Keratinocyte (primary cell): ENCODE data around the gene MUC2. TPM values are rescaled to one million over a fixed set of nuclear protein-coding genes. Genes with fewer than 3 reads are reported as not detected.

Experiments
- DNase-seq: peaks from one replicate; pipeline ENCODE4 v3.0.0-alpha.2; 2011; ENCODE audit warnings: low read depth, missing footprints, low spot score
- FAIRE-seq: peaks from 2 replicates; lab custom pipeline; 2011; peaks lifted over from hg19 to GRCh38; lab: Jason Lieb, UNC
- H2AFZ ChIP-seq: 2 replicates; pipeline ENCODE4 v1.6.0; 2012; ENCODE audit warnings: low read length, control low read depth, inconsistent platforms; ENCODE audit not compliant: control insufficient read depth
- H3K27ac ChIP-seq: 2 replicates; pipeline ENCODE4 v1.5.1; 2011; ENCODE audit warnings: low read length; ENCODE audit not compliant: control insufficient read depth, insufficient read depth
- H3K27me3 ChIP-seq: 3 replicates; pipeline ENCODE4 v1.6.0; 2011; ENCODE audit warnings: low read length; ENCODE audit not compliant: control insufficient read depth, insufficient read depth; ENCODE audit errors: extremely low read depth
- H3K36me3 ChIP-seq, 2 experiments: 2 replicates in 1 of 2; 3 replicates in 1 of 2; pipeline ENCODE4 v1.5.1; 2011; ENCODE audit warnings: low read length in 2 of 2, mild to moderate bottlenecking in 1 of 2; ENCODE audit not compliant: control insufficient read depth in 2 of 2, insufficient read depth in 2 of 2; ENCODE audit errors: extremely low read depth in 1 of 2
- H3K4me1 ChIP-seq: 3 replicates; pipeline ENCODE4 v1.5.1; 2011; ENCODE audit warnings: low read length; ENCODE audit not compliant: control insufficient read depth, insufficient read depth; ENCODE audit errors: extremely low read depth
- H3K4me2 ChIP-seq: 3 replicates; pipeline ENCODE4 v1.6.0; 2011; ENCODE audit warnings: low read depth, low read length; ENCODE audit not compliant: control insufficient read depth, insufficient read depth; ENCODE audit errors: extremely low read depth
- H3K4me3 ChIP-seq, 3 experiments: fragments of 200-600 bp in 1 of 3; sonication (generic) in 1 of 3; 2 replicates in 2 of 3; 3 replicates in 1 of 3; pipeline ENCODE4 v1.5.1; 2011 to 2016; ENCODE audit warnings: low read length in 3 of 3, mild to moderate bottlenecking in 3 of 3, control low read depth in 2 of 3, inconsistent platforms in 1 of 3, low read depth in 1 of 3, mixed read lengths in 1 of 3, mixed run types in 1 of 3, moderate library complexity in 1 of 3; ENCODE audit not compliant: control insufficient read depth in 2 of 3, insufficient read depth in 2 of 3; ENCODE audit errors: extremely low read depth in 1 of 3
- H3K79me2 ChIP-seq: 2 replicates; pipeline ENCODE4 v1.6.0; 2012; ENCODE audit warnings: low read length; ENCODE audit not compliant: control insufficient read depth, insufficient read depth
- H3K9ac ChIP-seq: 3 replicates; pipeline ENCODE4 v1.6.0; 2011; ENCODE audit warnings: low read length; ENCODE audit not compliant: control insufficient read depth, insufficient read depth; ENCODE audit errors: extremely low read depth
- H3K9me1 ChIP-seq: 3 replicates; pipeline ENCODE4 v1.6.0; 2011; ENCODE audit warnings: low read length; ENCODE audit not compliant: control insufficient read depth, insufficient read depth; ENCODE audit errors: extremely low read depth
- H3K9me3 ChIP-seq: 2 replicates; pipeline ENCODE4 v1.5.1; 2012; ENCODE audit warnings: low read depth, low read length; ENCODE audit not compliant: control insufficient read depth
- H4K20me1 ChIP-seq: 3 replicates; pipeline ENCODE4 v1.6.0; 2011; ENCODE audit warnings: low read length; ENCODE audit not compliant: control insufficient read depth, insufficient read depth; ENCODE audit errors: extremely low read depth
- EZH2 ChIP-seq: IDR thresholded peaks from one replicate; pipeline ENCODE4 v1.6.1; 2012; ENCODE audit warnings: inconsistent platforms, mild to moderate bottlenecking, low read length, moderate library complexity
- dilution Hi-C: fragments of 300-500 bp; cut with MboI; formaldehyde crosslinking; loops from one replicate; pipeline ENCODE4 v1.7.0; 2020; ENCODE audit warnings: low sequenced_read_pairs; ENCODE audit not compliant: extremely low pct_ligation_motif_present
- polyA plus RNA-seq, 5 experiments: library from polyadenylated mRNA; depleted of rRNA in 3 of 5; stranded (reverse) in 3 of 5; stranded (forward) in 1 of 5; unstranded in 1 of 5; fragments of >200 nt; gene quantifications; 1 replicate in 1 of 5; 2 replicates in 3 of 5; 3 replicates in 1 of 5; pipeline versions ENCODE4 v1.2.1 to v1.2.3, GENCODE V29; 2011 to 2012; ENCODE audit warnings: missing spikeins in 2 of 5, low read depth in 1 of 5, low replicate concordance in 1 of 5
- TF ChIP-seq, protein P1 (sequence below), 3 experiments: IDR thresholded peaks in 1 of 3; conservative IDR thresholded peaks in 1 of 3; optimal IDR thresholded peaks in 1 of 3; 2 replicates in 2 of 3; 3 replicates in 1 of 3; pipeline versions ENCODE3 to v1.5.1; 2011; ENCODE audit warnings: low read length in 3 of 3, mild to moderate bottlenecking in 3 of 3, moderate library complexity in 2 of 3, control low read depth in 1 of 3, inconsistent platforms in 1 of 3; ENCODE audit not compliant: insufficient read depth in 2 of 3; ENCODE audit errors: extremely low read depth in 1 of 3

The MUC2 gene
- polyA plus RNA-seq, 1 donor (not counting 4 experiments of a cell fraction or from before 2014, with no cell fraction given): not detected

- Histone ChIP-seq H2AFZ (no peak overlapping the region), H4K20me1 (no peaks in the 10 kb centered on the region), H3K36me3 (no peaks in the 10 kb centered on the region), H3K9ac (no peak overlapping the region), H3K4me1 (peaks cover 10% of the 10 kb centered on the region), H3K9me3 (no peaks in the 10 kb centered on the region), H3K27ac (no peak overlapping the region), H3K4me2 (no peak overlapping the region), H3K27me3 (no peaks in the 10 kb centered on the region), H3K9me1 (no peaks in the 10 kb centered on the region), H3K4me3 (no peak overlapping the region), H3K79me2 (no peaks in the 10 kb centered on the region)
- no peak for TF ChIP-seq EZH2
- TF ChIP-seq, protein P1, sequence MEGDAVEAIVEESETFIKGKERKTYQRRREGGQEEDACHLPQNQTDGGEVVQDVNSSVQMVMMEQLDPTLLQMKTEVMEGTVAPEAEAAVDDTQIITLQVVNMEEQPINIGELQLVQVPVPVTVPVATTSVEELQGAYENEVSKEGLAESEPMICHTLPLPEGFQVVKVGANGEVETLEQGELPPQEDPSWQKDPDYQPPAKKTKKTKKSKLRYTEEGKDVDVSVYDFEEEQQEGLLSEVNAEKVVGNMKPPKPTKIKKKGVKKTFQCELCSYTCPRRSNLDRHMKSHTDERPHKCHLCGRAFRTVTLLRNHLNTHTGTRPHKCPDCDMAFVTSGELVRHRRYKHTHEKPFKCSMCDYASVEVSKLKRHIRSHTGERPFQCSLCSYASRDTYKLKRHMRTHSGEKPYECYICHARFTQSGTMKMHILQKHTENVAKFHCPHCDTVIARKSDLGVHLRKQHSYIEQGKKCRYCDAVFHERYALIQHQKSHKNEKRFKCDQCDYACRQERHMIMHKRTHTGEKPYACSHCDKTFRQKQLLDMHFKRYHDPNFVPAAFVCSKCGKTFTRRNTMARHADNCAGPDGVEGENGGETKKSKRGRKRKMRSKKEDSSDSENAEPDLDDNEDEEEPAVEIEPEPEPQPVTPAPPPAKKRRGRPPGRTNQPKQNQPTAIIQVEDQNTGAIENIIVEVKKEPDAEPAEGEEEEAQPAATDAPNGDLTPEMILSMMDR (optimal IDR thresholded peaks at IDR 0.05 in 1 of 3, IDR thresholded peaks at IDR 0.05 in 1 of 3, conservative IDR thresholded peaks at IDR 0.05 in 1 of 3; ENCODE audit: extremely low read depth in 1 of 3, insufficient read depth in 2 of 3, low read length in 3 of 3): no peak
- DNase-seq (no peak), FAIRE-seq (no peak)
- dilution Hi-C loops: no loop called here
Observed at GRCh38 chr11:1075341-1075911, 752 bp downstream of the MUC2 start.

DNA sequence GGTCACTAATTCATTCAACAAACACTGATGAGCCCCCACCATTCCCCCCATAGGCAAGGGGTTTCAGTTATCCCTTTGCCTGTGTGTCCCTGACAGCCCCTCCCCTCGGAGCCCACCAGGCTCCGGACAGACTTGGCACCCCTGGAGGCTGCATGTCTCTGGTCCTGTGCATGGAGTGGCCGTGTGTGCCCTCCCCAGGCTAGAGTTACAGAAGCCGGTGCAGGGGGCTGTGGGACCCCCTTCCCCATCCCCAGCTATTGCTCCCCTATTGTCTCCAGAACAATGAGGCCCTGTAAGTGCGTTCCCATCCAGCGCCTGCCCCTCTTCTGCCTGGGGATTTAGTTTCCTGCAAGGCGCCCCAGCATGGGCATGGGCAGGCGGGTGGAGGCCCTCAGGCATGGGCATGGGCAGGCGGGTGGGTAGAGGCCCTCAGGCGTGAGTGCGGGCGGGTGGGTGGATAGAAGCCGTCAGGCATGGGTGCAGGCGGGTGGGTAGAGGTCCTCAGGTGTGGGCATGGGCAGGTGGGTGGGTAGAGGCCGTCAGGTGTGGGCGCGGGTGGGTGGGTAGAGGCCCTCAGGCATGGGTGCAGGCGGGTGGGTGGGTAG is 1.5 kb downstream of the MUC2 start:
- Histone ChIP-seq H3K36me3 (no peaks in the 10 kb centered on the region), H3K79me2 (no peaks in the 10 kb centered on the region), H2AFZ (no peak overlapping the region), H4K20me1 (no peaks in the 10 kb centered on the region), H3K9me3 (no peaks in the 10 kb centered on the region), H3K9me1 (no peaks in the 10 kb centered on the region), H3K27ac (no peak overlapping the region), H3K9ac (no peak overlapping the region), H3K27me3 (no peaks in the 10 kb centered on the region), H3K4me1 (peaks cover 10% of the 10 kb centered on the region), H3K4me3 (no peak overlapping the region), H3K4me2 (no peak overlapping the region)
- no peak for TF ChIP-seq EZH2
- TF ChIP-seq, protein P1 (optimal IDR thresholded peaks at IDR 0.05 in 1 of 3, IDR thresholded peaks at IDR 0.05 in 1 of 3, conservative IDR thresholded peaks at IDR 0.05 in 1 of 3; ENCODE audit: extremely low read depth in 1 of 3, insufficient read depth in 2 of 3, low read length in 3 of 3): no peak
- no peak for FAIRE-seq
- no peak for DNase-seq
- dilution Hi-C loops: no loop called here
